HEK293 (cell line): Measurements from ENCODE around the gene CYP2U1.

ENCODE experiments used
- ATF2 ChIP-seq: fragments of 450-650 bp; formaldehyde crosslinking; IDR thresholded peaks from 2 replicates; pipeline ENCODE4 v1.5.1; 2016; ENCODE audit warnings: missing biosample characterization, missing genetic modification characterization, low read depth
- ELK4 ChIP-seq: IDR thresholded peaks from 2 replicates; pipeline ENCODE4 v1.6.1; 2011; ENCODE audit warnings: mild to moderate bottlenecking, low read depth, low read length, borderline replicate concordance
- YY1 ChIP-seq: fragments of 450-650 bp; formaldehyde crosslinking; IDR thresholded peaks from 2 replicates; pipeline ENCODE4 v1.5.1; 2018; ENCODE audit warnings: missing biosample characterization, missing genetic modification characterization
- ZNF223 ChIP-seq: fragments of 450-650 bp; formaldehyde crosslinking; IDR thresholded peaks from 2 replicates; pipeline ENCODE4 v1.5.1; 2016; ENCODE audit warnings: missing biosample characterization, missing genetic modification characterization
- ZNF416 ChIP-seq: fragments of 450-650 bp; formaldehyde crosslinking; IDR thresholded peaks from 2 replicates; pipeline ENCODE4 v1.5.1; 2016; ENCODE audit warnings: missing biosample characterization, missing genetic modification characterization
- ZNF571 ChIP-seq: fragments of 450-650 bp; formaldehyde crosslinking; IDR thresholded peaks from 2 replicates; pipeline ENCODE4 v1.5.0; 2017; ENCODE audit warnings: missing biosample characterization, missing genetic modification characterization
- ZNF621 ChIP-seq: fragments of 450-650 bp; formaldehyde crosslinking; IDR thresholded peaks from 2 replicates; pipeline ENCODE4 v1.5.1; 2017; ENCODE audit warnings: missing biosample characterization, missing genetic modification characterization
- ZNF623 ChIP-seq: fragments of 450-650 bp; formaldehyde crosslinking; IDR thresholded peaks from 2 replicates; pipeline ENCODE4 v1.5.1; 2016; ENCODE audit warnings: missing biosample characterization, missing genetic modification characterization
- ZNF768 ChIP-seq: fragments of 450-650 bp; formaldehyde crosslinking; IDR thresholded peaks from 2 replicates; pipeline ENCODE4 v1.5.1; 2018; ENCODE audit warnings: missing biosample characterization, mild to moderate bottlenecking, missing genetic modification characterization
- TF ChIP-seq, protein P1 (sequence below): fragments of 450-650 bp; formaldehyde crosslinking; IDR thresholded peaks from 2 replicates; pipeline ENCODE4 v1.5.1; 2016; ENCODE audit warnings: missing biosample characterization, missing genetic modification characterization

DNA sequence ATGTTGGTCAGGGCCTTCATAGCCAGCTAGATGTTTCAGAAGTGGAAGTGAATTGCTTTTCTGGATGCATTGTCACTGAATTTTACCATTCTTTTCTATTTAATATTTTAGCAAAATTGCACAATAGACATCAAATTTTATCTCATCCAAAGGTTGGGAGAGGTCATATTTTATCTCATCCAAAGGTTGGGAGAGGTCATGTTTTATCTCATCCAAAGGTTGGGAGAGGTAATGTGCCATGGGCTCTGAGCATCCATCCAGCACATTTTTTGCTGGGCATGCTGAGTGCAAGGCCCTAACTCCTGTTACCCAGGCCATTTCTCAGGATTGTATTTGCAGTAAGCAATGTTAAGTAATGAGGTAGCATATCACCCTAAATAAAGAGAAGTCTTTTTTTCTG, 14.7 kb upstream of the CYP2U1 start:
- TF ChIP-seq YY1 (tag by site-specific recombination) = no peak
- TF ChIP-seq, protein P1, sequence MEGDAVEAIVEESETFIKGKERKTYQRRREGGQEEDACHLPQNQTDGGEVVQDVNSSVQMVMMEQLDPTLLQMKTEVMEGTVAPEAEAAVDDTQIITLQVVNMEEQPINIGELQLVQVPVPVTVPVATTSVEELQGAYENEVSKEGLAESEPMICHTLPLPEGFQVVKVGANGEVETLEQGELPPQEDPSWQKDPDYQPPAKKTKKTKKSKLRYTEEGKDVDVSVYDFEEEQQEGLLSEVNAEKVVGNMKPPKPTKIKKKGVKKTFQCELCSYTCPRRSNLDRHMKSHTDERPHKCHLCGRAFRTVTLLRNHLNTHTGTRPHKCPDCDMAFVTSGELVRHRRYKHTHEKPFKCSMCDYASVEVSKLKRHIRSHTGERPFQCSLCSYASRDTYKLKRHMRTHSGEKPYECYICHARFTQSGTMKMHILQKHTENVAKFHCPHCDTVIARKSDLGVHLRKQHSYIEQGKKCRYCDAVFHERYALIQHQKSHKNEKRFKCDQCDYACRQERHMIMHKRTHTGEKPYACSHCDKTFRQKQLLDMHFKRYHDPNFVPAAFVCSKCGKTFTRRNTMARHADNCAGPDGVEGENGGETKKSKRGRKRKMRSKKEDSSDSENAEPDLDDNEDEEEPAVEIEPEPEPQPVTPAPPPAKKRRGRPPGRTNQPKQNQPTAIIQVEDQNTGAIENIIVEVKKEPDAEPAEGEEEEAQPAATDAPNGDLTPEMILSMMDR (tag by site-specific recombination) = no peak
- TF ChIP-seq ATF2 = no peak
- TF ChIP-seq ZNF223 (tag by site-specific recombination) = no peak
- TF ChIP-seq ZNF621 = no peak
- TF ChIP-seq ZNF416 (tag by site-specific recombination) = no peak
- TF ChIP-seq ZNF768 (tag by site-specific recombination) = no peak
- TF ChIP-seq ZNF623 = no peak
- TF ChIP-seq ELK4 = no peak
- no peak for TF ChIP-seq ZNF571 (tag by site-specific recombination)
